Astrocyte (in vitro differentiated cells and primary cell): ENCODE data around the gene CAMP. TPM values are rescaled to one million over a fixed set of nuclear protein-coding genes. Genes with fewer than 3 reads are reported as not detected.

Experiments
- DNase-seq: peaks from one replicate; pipeline ENCODE4 v3.0.0-alpha.2; 2010; ENCODE audit warnings: low read depth
- FAIRE-seq: peaks from 2 replicates; lab custom pipeline; 2011; peaks lifted over from hg19 to GRCh38; lab: Jason Lieb, UNC
- H2AFZ ChIP-seq: 2 replicates; pipeline ENCODE4 v1.6.0; 2012; ENCODE audit warnings: low read depth, low read length, inconsistent platforms
- H3K27ac ChIP-seq: 2 replicates; pipeline ENCODE4 v1.5.1; 2011; ENCODE audit warnings: low read depth, low read length, inconsistent platforms
- H3K27me3 ChIP-seq: 2 replicates; pipeline ENCODE4 v1.6.0; 2011; ENCODE audit warnings: low read length, inconsistent platforms; ENCODE audit not compliant: insufficient read depth
- H3K36me3 ChIP-seq: 2 replicates; pipeline ENCODE4 v1.5.1; 2011; ENCODE audit warnings: low read length, inconsistent platforms; ENCODE audit not compliant: insufficient read depth
- H3K4me1 ChIP-seq: 2 replicates; pipeline ENCODE4 v1.5.1; 2011; ENCODE audit warnings: low read length, inconsistent platforms; ENCODE audit not compliant: insufficient read depth
- H3K4me2 ChIP-seq: 2 replicates; pipeline ENCODE4 v1.6.0; 2012; ENCODE audit warnings: low read length, inconsistent platforms
- H3K4me3 ChIP-seq: 2 replicates; pipeline ENCODE4 v1.5.1; 2011; ENCODE audit warnings: low read depth, mild to moderate bottlenecking, low read length, inconsistent platforms; ENCODE audit not compliant: insufficient read depth
- H3K79me2 ChIP-seq: 2 replicates; pipeline ENCODE4 v1.6.0; 2012; ENCODE audit warnings: mild to moderate bottlenecking, low read length, inconsistent platforms; ENCODE audit not compliant: insufficient read depth
- H3K9ac ChIP-seq: 2 replicates; pipeline ENCODE4 v1.6.0; 2012; ENCODE audit warnings: mild to moderate bottlenecking, low read length, inconsistent platforms
- H3K9me3 ChIP-seq: 2 replicates; pipeline ENCODE4 v1.5.1; 2012; ENCODE audit warnings: low read depth, mild to moderate bottlenecking, low read length, inconsistent platforms; ENCODE audit not compliant: insufficient read depth
- H4K20me1 ChIP-seq: 2 replicates; pipeline ENCODE4 v1.6.0; 2012; ENCODE audit warnings: low read length, inconsistent platforms; ENCODE audit not compliant: insufficient read depth
- H3K27ac Mint-ChIP-seq: one replicate; pipeline ENCODE4 v1.8.0; 2021; ENCODE audit warnings: mild to moderate bottlenecking, mixed read lengths; ENCODE audit not compliant: unreplicated experiment
- H3K27me3 Mint-ChIP-seq: one replicate; pipeline ENCODE4 v1.8.0; 2021; ENCODE audit warnings: low read depth, mixed read lengths; ENCODE audit not compliant: unreplicated experiment
- H3K36me3 Mint-ChIP-seq: one replicate; pipeline ENCODE4 v1.8.0; 2021; ENCODE audit warnings: low read depth, mixed read lengths; ENCODE audit not compliant: unreplicated experiment
- H3K4me1 Mint-ChIP-seq: one replicate; pipeline ENCODE4 v1.8.0; 2021; ENCODE audit warnings: low read depth, mixed read lengths; ENCODE audit not compliant: unreplicated experiment
- H3K4me3 Mint-ChIP-seq: one replicate; pipeline ENCODE4 v1.8.0; 2021; ENCODE audit warnings: mild to moderate bottlenecking, moderate library complexity, mixed read lengths; ENCODE audit not compliant: unreplicated experiment
- H3K9me3 Mint-ChIP-seq: one replicate; pipeline ENCODE4 v1.8.0; 2021; ENCODE audit warnings: mild to moderate bottlenecking, mixed read lengths; ENCODE audit not compliant: unreplicated experiment
- EZH2 ChIP-seq: IDR thresholded peaks from 2 replicates; pipeline ENCODE4 v1.6.1; 2012; ENCODE audit warnings: mild to moderate bottlenecking, low read length, inconsistent platforms; ENCODE audit not compliant: insufficient read depth
- total RNA-seq: library from RNA; stranded (reverse); gene quantifications from 2 replicates; pipeline ENCODE4 v1.2.1, GENCODE V29; 2021
- TF ChIP-seq, protein P1 (sequence below): IDR thresholded peaks from 2 replicates; pipeline ENCODE4 v1.5.1; 2011; ENCODE audit warnings: low read depth, mild to moderate bottlenecking, inconsistent platforms, low read length, moderate library complexity; ENCODE audit not compliant: insufficient read depth

The CAMP gene
- total RNA-seq, 1 donor from 2014 or later = not detected

GRCh38 chr3:48215876-48216275 lies 7.4 kb upstream of the CAMP start:
- H3K27me3 ChIP-seq = peaks cover 15% of the 10 kb centered on the region

DNA sequence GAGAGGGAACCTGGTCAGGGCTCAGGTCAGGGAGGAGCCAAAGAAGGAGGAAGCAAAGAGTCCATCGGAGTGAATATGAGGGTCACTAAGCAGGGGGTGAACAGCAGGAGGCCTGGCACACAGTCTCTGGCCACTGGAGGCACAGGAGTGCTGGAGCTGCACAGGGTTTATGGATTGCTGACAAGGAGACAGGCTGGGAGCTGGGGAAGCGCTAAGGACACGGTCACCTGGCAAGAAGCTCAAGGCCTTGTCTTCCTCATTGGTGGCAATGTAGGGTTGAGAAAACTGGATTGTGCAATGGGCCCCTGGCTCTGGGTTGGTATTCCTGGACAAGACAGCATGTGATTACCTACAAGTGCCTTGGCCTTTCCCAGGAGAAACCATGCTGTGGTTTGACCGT lies 5.8 kb upstream of the CAMP start:
- peaks cover 7% of the 10 kb centered on the region for H3K9me3 Mint-ChIP-seq
- Histone ChIP-seq H3K4me1 (no peaks in the 10 kb centered on the region), H3K27ac (no peak overlapping the region), H3K27me3 (peaks cover 15% of the 10 kb centered on the region), H3K9ac (no peak overlapping the region), H3K4me2 (no peak overlapping the region), H4K20me1 (no peaks in the 10 kb centered on the region), H2AFZ (no peak overlapping the region), H3K36me3 (no peaks in the 10 kb centered on the region), H3K9me3 (no peaks in the 10 kb centered on the region), H3K79me2 (no peaks in the 10 kb centered on the region), H3K4me3 (no peak overlapping the region)
- peaks cover 5% of the 10 kb centered on the region for H3K36me3 Mint-ChIP-seq
- H3K4me1 Mint-ChIP-seq = peaks cover 5% of the 10 kb centered on the region
- no peak overlapping the region for H3K27ac Mint-ChIP-seq
- peaks cover 49% of the 10 kb centered on the region for H3K27me3 Mint-ChIP-seq
- TF ChIP-seq, protein P1, sequence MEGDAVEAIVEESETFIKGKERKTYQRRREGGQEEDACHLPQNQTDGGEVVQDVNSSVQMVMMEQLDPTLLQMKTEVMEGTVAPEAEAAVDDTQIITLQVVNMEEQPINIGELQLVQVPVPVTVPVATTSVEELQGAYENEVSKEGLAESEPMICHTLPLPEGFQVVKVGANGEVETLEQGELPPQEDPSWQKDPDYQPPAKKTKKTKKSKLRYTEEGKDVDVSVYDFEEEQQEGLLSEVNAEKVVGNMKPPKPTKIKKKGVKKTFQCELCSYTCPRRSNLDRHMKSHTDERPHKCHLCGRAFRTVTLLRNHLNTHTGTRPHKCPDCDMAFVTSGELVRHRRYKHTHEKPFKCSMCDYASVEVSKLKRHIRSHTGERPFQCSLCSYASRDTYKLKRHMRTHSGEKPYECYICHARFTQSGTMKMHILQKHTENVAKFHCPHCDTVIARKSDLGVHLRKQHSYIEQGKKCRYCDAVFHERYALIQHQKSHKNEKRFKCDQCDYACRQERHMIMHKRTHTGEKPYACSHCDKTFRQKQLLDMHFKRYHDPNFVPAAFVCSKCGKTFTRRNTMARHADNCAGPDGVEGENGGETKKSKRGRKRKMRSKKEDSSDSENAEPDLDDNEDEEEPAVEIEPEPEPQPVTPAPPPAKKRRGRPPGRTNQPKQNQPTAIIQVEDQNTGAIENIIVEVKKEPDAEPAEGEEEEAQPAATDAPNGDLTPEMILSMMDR = no peak
- TF ChIP-seq EZH2 = no peak
- DNase-seq (no peak), FAIRE-seq (no peak)
- H3K4me3 Mint-ChIP-seq = no peak overlapping the region

More at GRCh38 chr3:48215876-48216275, 7.4 kb upstream of the CAMP start:
- Mint-ChIP-seq H3K36me3 (peaks cover 3% of the 10 kb centered on the region), H3K27ac (no peak overlapping the region), H3K27me3 (peaks cover 35% of the 10 kb centered on the region), H3K4me1 (peaks cover 5% of the 10 kb centered on the region), H3K4me3 (no peak overlapping the region), H3K9me3 (peaks cover 5% of the 10 kb centered on the region)
- FAIRE-seq = no peak
- no peak overlapping the region for H3K27ac ChIP-seq
- H3K4me1 ChIP-seq = no peaks in the 10 kb centered on the region
- no peaks in the 10 kb centered on the region for H3K36me3 ChIP-seq
- TF ChIP-seq, protein P1 = no peak
- TF ChIP-seq EZH2 = no peak
- H3K4me3 ChIP-seq = no peak overlapping the region
- H2AFZ ChIP-seq = no peak overlapping the region
- no peaks in the 10 kb centered on the region for H3K9me3 ChIP-seq
- H3K79me2 ChIP-seq = no peaks in the 10 kb centered on the region
- H3K9ac ChIP-seq = no peak overlapping the region
- H3K4me2 ChIP-seq = no peak overlapping the region
- no peaks in the 10 kb centered on the region for H4K20me1 ChIP-seq
- DNase-seq = no peak

DNA sequence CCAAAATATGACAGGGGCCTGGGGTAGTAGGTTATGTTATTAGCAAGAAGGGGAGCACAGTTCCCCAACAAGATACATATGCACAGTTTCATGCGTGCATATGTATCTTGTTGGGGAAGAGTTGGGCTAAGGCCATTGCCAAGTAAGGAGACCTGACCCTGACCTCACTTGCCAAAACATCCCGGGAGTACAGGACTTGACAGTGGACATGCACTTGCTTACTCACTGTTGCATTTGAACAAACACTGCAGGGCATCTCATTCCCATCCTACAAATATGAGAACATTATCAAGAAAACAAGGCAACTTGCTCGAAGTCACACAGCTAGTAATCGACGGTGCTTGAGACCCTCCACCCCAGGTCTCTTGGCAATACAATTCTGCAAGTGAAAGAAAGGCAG lies 4.8 kb upstream of the CAMP start:
- DNase-seq = no peak
- H3K9ac ChIP-seq = no peak overlapping the region
- no peak overlapping the region for H2AFZ ChIP-seq
- H3K4me1 ChIP-seq = no peaks in the 10 kb centered on the region
- no peaks in the 10 kb centered on the region for H4K20me1 ChIP-seq
- H3K9me3 ChIP-seq = no peaks in the 10 kb centered on the region
- peaks cover 5% of the 10 kb centered on the region for H3K36me3 Mint-ChIP-seq
- FAIRE-seq = no peak
- no peak overlapping the region for H3K27ac Mint-ChIP-seq
- H3K27me3 ChIP-seq = peaks cover 15% of the 10 kb centered on the region
- no peak overlapping the region for H3K4me3 ChIP-seq
- H3K27me3 Mint-ChIP-seq = peaks cover 53% of the 10 kb centered on the region
- TF ChIP-seq EZH2 = no peak
- TF ChIP-seq, protein P1 = no peak
- no peaks in the 10 kb centered on the region for H3K36me3 ChIP-seq
- H3K79me2 ChIP-seq = no peaks in the 10 kb centered on the region
- no peak overlapping the region for H3K4me3 Mint-ChIP-seq
- H3K27ac ChIP-seq = no peak overlapping the region
- no peak overlapping the region for H3K4me2 ChIP-seq
- peaks cover 5% of the 10 kb centered on the region for H3K4me1 Mint-ChIP-seq
- peaks cover 7% of the 10 kb centered on the region for H3K9me3 Mint-ChIP-seq
